Endothelial cell of umbilical vein (primary cell): ENCODE measurements around the gene SPART. TPM values are rescaled to one million over a fixed set of nuclear protein-coding genes. Genes with fewer than 3 reads are reported as not detected.

ENCODE experiments used
- BruUV-seq: library from RNA; stranded (reverse); fragments of 400-500 nt; replicated peaks from 2 replicates; lab custom pipeline; 2021; lab: Mats Ljungman, UMichigan
- CTCF ChIA-PET: fragments of 300-600, 350-600 bp; sonication (Branson Sonifier 250); formaldehyde crosslinking; loops from one replicate; lab custom pipeline; 2021; ENCODE audit warnings: antibody characterized with exemption, inconsistent platforms; lab: Charles Lee
- POLR2A ChIA-PET: fragments of 300-600, 350-600 bp; sonication (Branson Sonifier 250); formaldehyde crosslinking; loops from one replicate; lab custom pipeline; 2021; ENCODE audit warnings: antibody characterized with exemption, inconsistent platforms; lab: Charles Lee
- DNase-seq: peaks from one replicate; pipeline ENCODE4 v3.0.0-alpha.2; 2011; ENCODE audit warnings: low read depth, low spot score
- FAIRE-seq: peaks from 2 replicates; lab custom pipeline; 2011; peaks lifted over from hg19 to GRCh38; lab: Jason Lieb, UNC
- H2AFZ ChIP-seq: 2 replicates; pipeline ENCODE4 v1.6.0; 2012; ENCODE audit warnings: low read depth, low read length, control low read depth, inconsistent platforms
- H3K27ac ChIP-seq: 2 replicates; pipeline ENCODE4 v1.5.1; 2011; ENCODE audit warnings: low read depth, mild to moderate bottlenecking, control low read depth, low read length, moderate library complexity; ENCODE audit not compliant: insufficient read depth
- H3K27me3 ChIP-seq, 2 experiments: 2 replicates each; pipeline versions ENCODE4 v1.6.0 to v1.6.1; 2011; ENCODE audit warnings: low read length in 2 of 2, mixed read lengths in 1 of 2; ENCODE audit not compliant: control insufficient read depth in 2 of 2, insufficient read depth in 2 of 2
- H3K36me3 ChIP-seq, 2 experiments: 2 replicates in 1 of 2; 3 replicates in 1 of 2; pipeline ENCODE4 v1.5.1; 2011; ENCODE audit warnings: low read length in 2 of 2, mild to moderate bottlenecking in 1 of 2, moderate library complexity in 1 of 2; ENCODE audit not compliant: control insufficient read depth in 2 of 2, insufficient read depth in 2 of 2; ENCODE audit errors: extremely low read depth in 1 of 2
- H3K4me1 ChIP-seq: 3 replicates; pipeline ENCODE4 v1.5.1; 2011; ENCODE audit warnings: mild to moderate bottlenecking, low read length; ENCODE audit not compliant: control insufficient read depth, insufficient read depth; ENCODE audit errors: extremely low read depth
- H3K4me2 ChIP-seq: 2 replicates; pipeline ENCODE4 v1.6.1; 2011; ENCODE audit warnings: low read length, control low read depth, mixed read lengths; ENCODE audit not compliant: insufficient read depth
- H3K4me3 ChIP-seq, 3 experiments: fragments of 200-600 bp in 1 of 3; sonication (generic), shearing (Covaris generic) in 1 of 3; replicated peaks in 1 of 3; 2 replicates each; pipeline ENCODE4 v1.5.1; 2011 to 2016; ENCODE audit warnings: control low read depth in 3 of 3, low read length in 3 of 3, mild to moderate bottlenecking in 2 of 3, inconsistent platforms in 1 of 3, low read depth in 1 of 3, moderate library complexity in 1 of 3; ENCODE audit not compliant: insufficient read depth in 1 of 3
- H3K79me2 ChIP-seq: 2 replicates; pipeline ENCODE4 v1.6.0; 2012; ENCODE audit warnings: low read length, inconsistent platforms; ENCODE audit not compliant: control insufficient read depth, insufficient read depth
- H3K9ac ChIP-seq: replicated peaks from 2 replicates; pipeline ENCODE3; 2011; ENCODE audit warnings: low read length, control low read depth; ENCODE audit not compliant: insufficient read depth; ENCODE audit errors: extremely low read depth
- H3K9me1 ChIP-seq: replicated peaks from 3 replicates; pipeline ENCODE4 v1.6.0; 2011; ENCODE audit warnings: mild to moderate bottlenecking, low read length; ENCODE audit not compliant: control insufficient read depth, insufficient read depth; ENCODE audit errors: extremely low read depth
- H3K9me3 ChIP-seq: replicated peaks from 2 replicates; pipeline ENCODE4 v1.5.1; 2012; ENCODE audit warnings: low read length, inconsistent platforms; ENCODE audit not compliant: control insufficient read depth, insufficient read depth
- H4K20me1 ChIP-seq: replicated peaks from 2 replicates; pipeline ENCODE3; 2011; ENCODE audit warnings: mild to moderate bottlenecking, low read length; ENCODE audit not compliant: control insufficient read depth, insufficient read depth; ENCODE audit errors: extremely low read depth
- CTCF ChIP-seq, 2 donors: IDR thresholded peaks; 1 replicate in 1 of 2; 2 replicates in 1 of 2; pipeline ENCODE4 v1.5.1; 2011; ENCODE audit warnings: low read length in 2 of 2, mild to moderate bottlenecking in 2 of 2, moderate library complexity in 2 of 2, control low read depth in 1 of 2, inconsistent platforms in 1 of 2, low read depth in 1 of 2; ENCODE audit not compliant: insufficient read depth in 1 of 2; ENCODE audit errors: extremely low read depth in 1 of 2
- EZH2 ChIP-seq: IDR thresholded peaks from 2 replicates; pipeline ENCODE4 v1.6.1; 2012; ENCODE audit warnings: borderline replicate concordance, low read depth, mild to moderate bottlenecking, moderate library complexity, low read length, inconsistent platforms; ENCODE audit not compliant: severe bottlenecking
- FOS ChIP-seq: IDR thresholded peaks from 2 replicates; pipeline ENCODE4 v1.6.1; 2011; ENCODE audit warnings: mild to moderate bottlenecking, low read length, moderate library complexity, borderline replicate concordance; ENCODE audit not compliant: insufficient read depth
- GATA2 ChIP-seq: IDR thresholded peaks from 2 replicates; pipeline ENCODE4 v1.7.0; 2011; ENCODE audit warnings: low read depth, mild to moderate bottlenecking, moderate library complexity, mixed read lengths, low read length; ENCODE audit not compliant: insufficient read length, insufficient read depth
- JUN ChIP-seq: IDR thresholded peaks from 2 replicates; pipeline ENCODE4 v1.6.1; 2011; ENCODE audit warnings: borderline replicate concordance, low read depth; ENCODE audit not compliant: insufficient read length, insufficient read depth
- MAX ChIP-seq: IDR thresholded peaks from 2 replicates; pipeline ENCODE4 v1.6.1; 2011; ENCODE audit not compliant: insufficient read depth, insufficient read length
- MYC ChIP-seq: IDR thresholded peaks from one replicate; pipeline ENCODE4 v1.6.1; 2011; ENCODE audit warnings: mild to moderate bottlenecking, low read depth, low read length
- POLR2A ChIP-seq: IDR thresholded peaks from 2 replicates; pipeline ENCODE4 v1.6.1; 2012; ENCODE audit warnings: low read depth, mild to moderate bottlenecking, control low read depth, low read length
- POLR2AphosphoS5 ChIP-seq: IDR thresholded peaks from 2 replicates; pipeline ENCODE4 v1.6.1; 2012; ENCODE audit warnings: low read depth, mild to moderate bottlenecking, control low read depth, low read length, moderate library complexity; ENCODE audit not compliant: insufficient read depth
- dilution Hi-C: fragments of 300-500 bp; cut with MboI; formaldehyde crosslinking; loops from one replicate; pipeline ENCODE4 v1.15.0; 2019; ENCODE audit warnings: low sequenced_read_pairs; ENCODE audit not compliant: extremely low pct_ligation_motif_present
- intact Hi-C: fragments of 100-400 bp; cut with micrococcal nuclease; formaldehyde crosslinking; loops from one replicate; pipeline ENCODE4 v1.10.0; 2022
- polyA plus RNA-seq, 4 experiments: library from polyadenylated mRNA; depleted of rRNA in 3 of 4; stranded (reverse) in 3 of 4; unstranded in 1 of 4; fragments of >200 nt; gene quantifications; 2 replicates each; pipeline versions ENCODE4 v1.2.1 to v1.2.3, GENCODE V29; 2011 to 2012; ENCODE audit warnings: missing spikeins in 1 of 4
- total RNA-seq: library from RNA; stranded (reverse); gene quantifications from 2 replicates; pipeline ENCODE4 v1.2.3, GENCODE V29; 2021

SPART gene
- total and polyA plus RNA-seq, 2 donors (not counting 3 experiments of a cell fraction or from before 2014, with no cell fraction given), result 40.8 to 73.6 TPM

GRCh38 chr13:36357231-36357630 lies 11.0 kb upstream of the SPART start:
- no peaks in the 10 kb centered on the region for H4K20me1 ChIP-seq
- no peaks in the 10 kb centered on the region for H3K9me3 ChIP-seq
- H3K36me3 ChIP-seq, result no peaks in the 10 kb centered on the region
- dilution Hi-C loops (no loop called here), intact Hi-C loops (no loop called here)
- no peaks in the 10 kb centered on the region for H3K27me3 ChIP-seq
- no peaks in the 10 kb centered on the region for H3K9me1 ChIP-seq
- H3K27ac ChIP-seq, result no peak overlapping the region
- no peaks in the 10 kb centered on the region for H3K4me1 ChIP-seq
- no peaks in the 10 kb centered on the region for H3K79me2 ChIP-seq
- no peak overlapping the region for H3K4me2 ChIP-seq
- TF ChIP-seq FOS, result no peak
- TF ChIP-seq JUN, result no peak
- no peak for TF ChIP-seq POLR2A
- no peak for TF ChIP-seq MAX
- no peak for TF ChIP-seq CTCF (IDR thresholded peaks at IDR 0.05; ENCODE audit: extremely low read depth in 1 of 2, insufficient read depth in 1 of 2, low read depth in 1 of 2, low read length in 2 of 2)
- TF ChIP-seq GATA2, result no peak
- TF ChIP-seq MYC, result no peak
- TF ChIP-seq POLR2AphosphoS5, result no peak
- TF ChIP-seq EZH2, result no peak
- ChIA-PET POLR2A (no interaction called here), CTCF (interaction anchor here (1.4 kb wide), 1 partner anchor 61 kb away, joined by 3 read pairs; no protein-coding TSS in a partner anchor)
- FAIRE-seq (no peak), DNase-seq (no peak)
- no peak overlapping the region for H3K4me3 ChIP-seq
- no peak overlapping the region for H3K9ac ChIP-seq
- BruUV-seq, result no TSS peak
- no peak overlapping the region for H2AFZ ChIP-seq
